Measurements from ENCODE around the gene TMEM150B.

The TMEM150B gene

GRCh38 chr19:55270172-55270942 lies 54.8 kb downstream of the TMEM150B start:
- no peak for DNase-seq (ENCODE audit: low read depth)
- TF ChIP-seq CTCF (conservative IDR thresholded peaks at IDR 0.05; ENCODE audit: low read length) = no peak
- no peak overlapping the region for H3K4me3 ChIP-seq (ENCODE audit: low read length)

- no peak for DNase-seq (ENCODE audit: low read depth)
- no peak overlapping the region for H3K4me3 ChIP-seq (ENCODE audit: low read length)
- TF ChIP-seq CTCF (conservative IDR thresholded peaks at IDR 0.05; ENCODE audit: low read length) = no peak
Observed at GRCh38 chr19:55269299-55269698, 55.8 kb downstream of the TMEM150B start.

GRCh38 chr19:55266840-55267239 lies 58.3 kb downstream of the TMEM150B start:
- no peak overlapping the region for H3K4me3 ChIP-seq (ENCODE audit: low read length)
- no peak for TF ChIP-seq CTCF (conservative IDR thresholded peaks at IDR 0.05; ENCODE audit: low read length)
- DNase-seq (ENCODE audit: low read depth) = no peak

GRCh38 chr19:55266404-55266803 lies 58.7 kb downstream of the TMEM150B start:
- no peak for DNase-seq (ENCODE audit: low read depth)
- H3K4me3 ChIP-seq (ENCODE audit: low read length) = no peak overlapping the region
- no peak for TF ChIP-seq CTCF (conservative IDR thresholded peaks at IDR 0.05; ENCODE audit: low read length)

- H3K4me3 ChIP-seq (ENCODE audit: low read length) = no peak overlapping the region
- TF ChIP-seq CTCF (conservative IDR thresholded peaks at IDR 0.05; ENCODE audit: low read length) = no peak
- DNase-seq (ENCODE audit: low read depth) = no peak
Observed at GRCh38 chr19:55265723-55266386, 59.3 kb downstream of the TMEM150B start.

- no peak overlapping the region for H3K4me3 ChIP-seq (ENCODE audit: low read length)
- DNase-seq (ENCODE audit: low read depth) = no peak
- TF ChIP-seq CTCF (conservative IDR thresholded peaks at IDR 0.05; ENCODE audit: low read length) = no peak
Observed at GRCh38 chr19:55265173-55265572, 60.0 kb downstream of the TMEM150B start.

GRCh38 chr19:55264531-55264930 lies 60.6 kb downstream of the TMEM150B start:
- no peak for DNase-seq (ENCODE audit: low read depth)
- no peak overlapping the region for H3K4me3 ChIP-seq (ENCODE audit: low read length)
- TF ChIP-seq CTCF (conservative IDR thresholded peaks at IDR 0.05; ENCODE audit: low read length) = no peak
